Measurements from ENCODE around the gene DNM2.
"Not testable (repeated sequence)": the region's sequence is repeated elsewhere in the genome, so short reads cannot be mapped to it uniquely, and the experiment has no call there.

Gene DNM2

GRCh38 chr19:10866495-10866894, 148.6 kb downstream of the DNM2 start:
- no peak for DNase-seq (ENCODE audit: low read depth)

DNA sequence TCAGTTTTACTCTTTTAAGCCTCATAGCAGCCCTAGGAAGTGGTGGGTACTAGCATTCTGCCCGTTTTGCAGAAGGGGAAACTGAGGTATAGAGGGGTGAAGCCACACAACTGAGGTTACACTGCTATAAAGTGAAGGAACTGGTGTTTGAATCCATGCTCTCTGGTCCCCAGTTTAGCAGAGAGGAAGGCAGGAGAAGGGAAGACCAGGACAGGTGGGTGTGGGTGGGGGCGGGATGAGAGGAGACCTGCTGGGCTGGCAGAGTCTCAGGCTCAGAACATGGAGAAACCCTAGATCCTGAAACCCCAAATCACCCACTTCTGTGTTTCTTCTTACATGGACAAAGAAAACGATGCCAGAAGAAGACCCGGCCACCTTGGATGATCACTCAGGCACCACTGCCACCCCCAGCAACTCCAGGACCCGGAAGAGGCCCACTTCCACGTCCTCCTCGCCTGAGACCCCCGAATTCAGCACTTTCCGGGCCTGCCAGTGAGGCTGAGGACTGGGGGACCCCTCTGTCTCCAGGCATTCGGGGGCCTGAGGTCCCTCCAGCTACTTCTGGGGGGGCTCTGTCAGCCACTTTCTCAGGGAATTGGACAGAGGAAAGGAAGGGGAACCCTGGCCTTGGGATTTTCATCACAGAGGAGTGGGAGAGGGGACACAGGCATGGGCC, 151.1 kb downstream of the DNM2 start:
- no peak for DNase-seq (ENCODE audit: low read depth)

GRCh38 chr19:10869872-10870311, 152.0 kb downstream of the DNM2 start:
- not testable (repeated sequence) for DNase-seq (ENCODE audit: low read depth)

DNA sequence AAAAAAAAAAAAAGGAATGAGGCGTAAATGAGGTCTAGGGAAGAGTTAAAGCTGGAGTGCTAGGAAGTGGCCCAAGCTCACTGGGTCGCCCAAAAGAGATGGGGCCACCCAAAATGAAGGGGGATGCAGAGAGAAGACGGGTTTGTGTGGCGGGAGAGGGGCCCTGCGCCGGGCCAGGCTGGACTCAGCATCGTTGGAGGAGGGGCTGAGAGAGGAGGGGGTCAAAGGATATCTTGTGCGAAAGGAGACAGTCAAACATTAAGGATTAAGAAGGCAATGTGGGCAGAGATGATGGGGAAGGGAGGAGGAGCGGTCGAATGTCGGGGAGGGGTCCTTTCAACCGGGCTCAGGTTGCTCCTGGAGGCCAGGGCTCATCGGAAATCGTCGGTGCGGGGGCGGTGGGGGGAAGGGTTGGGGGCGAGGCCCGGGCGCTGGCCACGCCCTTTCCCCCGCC, 152.6 kb downstream of the DNM2 start:
- no peak for DNase-seq (ENCODE audit: low read depth)

- peak; percentile 84 for DNase-seq (ENCODE audit: low read depth)
These were observed 153.2 kb downstream of the DNM2 start, which contains the start of gene CARM1 for GRCh38 chr19:10870955-10871603. CARM1 (plus strand) TSS chr19:10871553; CDS start chr19:10871703, 150 bp downstream.

- no peak for DNase-seq (ENCODE audit: low read depth)
These were observed 154.0 kb downstream of the DNM2 start for GRCh38 chr19:10871711-10872545.

DNA sequence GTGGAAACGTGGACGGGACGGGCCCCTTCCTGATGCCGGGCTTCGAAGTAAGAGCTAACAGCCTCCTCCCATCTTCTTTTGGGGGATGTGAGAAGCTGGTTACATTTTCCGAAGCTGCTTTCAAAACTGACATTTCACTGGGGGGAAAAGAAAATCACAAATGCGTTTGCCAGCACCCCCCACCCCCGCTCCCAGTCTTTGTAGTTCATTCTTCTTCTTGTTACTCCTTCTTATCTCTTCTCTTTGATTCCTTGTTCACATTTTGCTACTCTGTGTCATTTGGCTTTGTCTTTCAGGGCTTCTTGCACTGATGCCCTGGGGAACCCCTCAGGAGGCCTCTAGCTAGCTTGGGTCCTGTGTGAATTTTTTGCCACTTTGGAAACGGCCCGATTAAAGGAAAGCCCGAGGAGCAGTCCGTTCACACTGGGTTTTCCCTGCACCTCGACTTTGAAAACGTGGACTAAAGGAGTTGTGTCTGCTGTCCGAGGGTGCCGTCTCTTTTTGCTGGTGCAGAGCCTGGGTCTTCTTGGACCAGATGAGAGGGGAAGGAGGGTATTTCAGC, 154.7 kb downstream of the DNM2 start:
- no peak for DNase-seq (ENCODE audit: low read depth)

GRCh38 chr19:10874024-10874423, 156.1 kb downstream of the DNM2 start:
- DNase-seq (ENCODE audit: low read depth), result no peak

DNA sequence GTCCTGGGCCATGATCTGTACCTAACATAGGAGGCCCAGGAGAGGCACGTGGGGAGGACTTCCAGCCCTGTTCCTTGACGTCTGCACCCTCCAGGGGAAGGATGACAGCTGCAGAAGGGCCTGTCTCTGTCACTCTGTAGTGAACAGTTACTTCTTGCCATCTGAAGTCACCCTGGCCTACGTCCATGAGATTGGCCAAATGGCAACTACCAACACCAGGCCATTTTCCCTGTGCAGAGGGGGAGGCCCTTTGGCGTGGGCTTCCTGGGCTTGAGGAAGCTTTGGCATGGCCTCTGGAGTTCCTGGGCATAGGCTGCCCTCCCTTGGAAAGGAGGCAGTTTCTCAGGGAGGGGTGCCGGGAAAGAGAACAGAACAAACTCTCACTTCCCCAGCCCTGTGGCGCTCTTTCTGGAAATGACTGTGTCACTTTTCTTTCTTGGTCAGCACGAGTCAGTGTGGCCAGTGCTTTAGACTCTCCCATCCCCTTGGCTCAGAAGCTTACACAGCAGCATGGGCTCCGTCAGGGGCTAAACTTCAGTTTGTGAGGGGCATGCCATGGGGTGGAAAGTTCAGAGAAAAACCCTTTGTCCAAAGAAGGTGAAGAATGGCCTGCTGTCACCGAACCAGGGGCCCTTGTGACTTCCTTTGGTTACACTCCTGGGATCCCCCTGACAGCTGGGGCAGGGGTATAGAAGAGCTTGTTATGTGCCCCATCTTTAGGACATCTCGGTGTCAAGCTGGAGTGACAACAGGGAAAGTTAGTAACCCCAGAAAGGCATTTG, 158.8 kb downstream of the DNM2 start:
- DNase-seq (ENCODE audit: low read depth), result no peak

DNA sequence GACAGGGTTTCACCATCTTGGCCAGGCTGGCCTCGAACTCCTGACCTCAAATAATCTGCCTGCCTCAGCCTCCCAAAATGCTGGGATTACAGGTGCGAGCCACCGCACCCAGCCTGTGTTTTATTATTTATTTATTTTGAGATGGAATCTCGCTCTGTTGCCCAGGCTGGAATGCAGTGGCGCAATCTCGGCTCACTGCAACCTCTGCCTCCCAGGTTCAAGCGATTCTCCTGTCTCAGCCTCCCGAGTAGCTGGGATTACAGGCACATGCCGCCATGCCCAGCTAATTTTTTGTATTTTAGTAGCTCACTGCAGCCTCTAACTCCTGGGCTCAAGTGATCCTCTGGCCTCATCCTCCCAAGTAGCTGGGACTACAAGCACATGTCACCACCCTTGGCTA, 159.7 kb downstream of the DNM2 start:
- DNase-seq (ENCODE audit: low read depth), result not testable (repeated sequence)

- DNase-seq (ENCODE audit: low read depth), result no peak
These were observed 160.4 kb downstream of the DNM2 start for GRCh38 chr19:10878253-10878652.
